HepG2 (cell line): ENCODE measurements around the gene CFD. TPM values are rescaled to one million over a fixed set of nuclear protein-coding genes. Genes with fewer than 3 reads are reported as not detected.

Experiments used
- ATAC-seq: fragments of 200-7000 bp; cut with Tn5 transposase; 3 replicates; pipeline ENCODE4 v1.9.1; 2020; ENCODE audit warnings: mild to moderate bottlenecking, moderate library complexity
- BruUV-seq: library from RNA; stranded (reverse); fragments of 400-500 nt; replicated peaks from 2 replicates; lab custom pipeline; 2021; lab: Mats Ljungman, UMichigan
- CTCF ChIA-PET: fragments of 300-600 bp; formaldehyde crosslinking; extraction: SDS; loops from one replicate; lab custom pipeline; 2021; ENCODE audit warnings: low total read pairs, inconsistent platforms, low intra/inter-chr PET ratio; lab: Yijun Ruan, JAX
- POLR2A ChIA-PET: fragments of 350-600 bp; sonication (Branson Sonifier 250); formaldehyde crosslinking; loops from one replicate; lab custom pipeline; 2020; ENCODE audit warnings: antibody characterized with exemption, inconsistent platforms; lab: Yijun Ruan, JAX
- DNase-seq: peaks from one replicate; pipeline ENCODE4 v3.0.0-alpha.2; 2015; ENCODE audit warnings: low spot score
- FAIRE-seq: peaks from 3 replicates; lab custom pipeline; 2011; peaks lifted over from hg19 to GRCh38; lab: Jason Lieb, UNC
- H2AFZ ChIP-seq: one replicate; pipeline ENCODE4 v1.6.1; 2011; ENCODE audit warnings: low read length, inconsistent platforms
- H3K27ac ChIP-seq: fragments of 300-600 bp; 3 replicates; pipeline ENCODE4 v1.8.0; 2011; ENCODE audit warnings: mixed run types, mild to moderate bottlenecking, mixed read lengths, low read length, inconsistent platforms; ENCODE audit not compliant: insufficient read depth; ENCODE audit errors: extremely low read length
- H3K27me3 ChIP-seq, 2 experiments: fragments of 200-600 bp in 1 of 2; 2 replicates in 1 of 2; 3 replicates in 1 of 2; pipeline versions ENCODE4 v1.6.0 to v1.8.0; 2011; ENCODE audit warnings: low read length in 2 of 2, mild to moderate bottlenecking in 2 of 2, moderate library complexity in 2 of 2, inconsistent platforms in 1 of 2; ENCODE audit not compliant: insufficient read depth in 2 of 2, control insufficient read depth in 1 of 2
- H3K36me3 ChIP-seq, 2 experiments: fragments of 200-600 bp in 1 of 2; replicated peaks in 1 of 2; 2 replicates in 1 of 2; 3 replicates in 1 of 2; pipeline versions ENCODE4 v1.5.1 to v1.8.0; 2011; ENCODE audit warnings: low read length in 2 of 2, inconsistent platforms in 1 of 2; ENCODE audit not compliant: insufficient read depth in 2 of 2, control insufficient read depth in 1 of 2
- H3K4me1 ChIP-seq: 2 replicates; pipeline ENCODE4 v1.5.1; 2012; ENCODE audit warnings: low read length, inconsistent platforms; ENCODE audit not compliant: insufficient read depth
- H3K4me2 ChIP-seq: 2 replicates; pipeline ENCODE4 v1.6.0; 2011; ENCODE audit warnings: low read depth, low read length, inconsistent platforms
- H3K4me3 ChIP-seq, 3 experiments: fragments of 200-600 bp in 1 of 3; sonication (generic), shearing (Covaris generic) in 1 of 3; replicated peaks in 1 of 3; 2 replicates each; pipeline ENCODE4 v1.5.1; 2011 to 2016; ENCODE audit warnings: low read length in 3 of 3, inconsistent platforms in 2 of 3, low read depth in 2 of 3, mild to moderate bottlenecking in 2 of 3, control low read depth in 1 of 3, mixed read lengths in 1 of 3; ENCODE audit not compliant: insufficient read depth in 1 of 3
- H3K79me2 ChIP-seq: one replicate; pipeline ENCODE4 v1.6.1; 2011; ENCODE audit warnings: low read length, inconsistent platforms; ENCODE audit not compliant: insufficient read depth
- H3K9ac ChIP-seq: 2 replicates; pipeline ENCODE4 v1.6.0; 2011; ENCODE audit warnings: mild to moderate bottlenecking, low read depth, low read length, inconsistent platforms; ENCODE audit not compliant: insufficient read depth
- H3K9me3 ChIP-seq: 2 replicates; pipeline ENCODE4 v1.5.1; 2012; ENCODE audit warnings: mild to moderate bottlenecking, low read length
- H4K20me1 ChIP-seq: 2 replicates; pipeline ENCODE4 v1.6.0; 2011; ENCODE audit warnings: inconsistent platforms, mild to moderate bottlenecking, low read length, moderate library complexity; ENCODE audit not compliant: insufficient read depth
- ASH2L ChIP-seq: fragments of 300-600, 200-600 bp; sonication (generic); IDR thresholded peaks from 2 replicates; pipeline ENCODE4 v1.7.0; 2017; ENCODE audit warnings: low read depth, mild to moderate bottlenecking, moderate library complexity, mixed read lengths, low read length; ENCODE audit not compliant: insufficient read length
- SMARCC2 ChIP-seq: fragments of 450-650 bp; IDR thresholded peaks from 2 replicates; pipeline ENCODE4 v1.6.1; 2017; ENCODE audit warnings: antibody characterized with exemption, mild to moderate bottlenecking
- ZNF629 ChIP-seq: sonication (generic); formaldehyde crosslinking; conservative IDR thresholded peaks from 2 replicates; pipeline ENCODE4 v1.5.0; 2020; ENCODE audit warnings: missing genetic modification reagents
- WGBS: methylation state at CpG from one replicate; pipeline ENCODE4 v1.1.6; 2017; ENCODE audit warnings: low lambda C conversion rate; 5-methylcytosine and 5-hydroxymethylcytosine counted together
- in situ Hi-C: cut with HindIII; loops from 2 replicates; pipeline ENCODE4 v1.10.0; 2017; ENCODE audit warnings: low pct_unique_long_range_greater_than_20kb; ENCODE audit not compliant: extremely low pct_ligation_motif_present
- intact Hi-C: fragments of 100-400 bp; cut with micrococcal nuclease; formaldehyde crosslinking; loops from one replicate; pipeline ENCODE4 v1.10.0; 2022; ENCODE audit not compliant: unreplicated experiment
- polyA plus RNA-seq, 8 experiments: library from polyadenylated mRNA; depleted of rRNA in 3 of 8; stranded (reverse) in 7 of 8; unstranded in 1 of 8; fragments of >200 nt; fragmentation: Illumina TruSeq in 4 of 8; extraction: Trizol in 4 of 8; gene quantifications; 2 replicates each; pipeline versions ENCODE4 v1.2.1 to v1.2.3, GENCODE V29; 2011 to 2016; ENCODE audit warnings: low read depth in 4 of 8, missing spikeins in 1 of 8, mixed read lengths in 1 of 8; ENCODE audit not compliant: insufficient read depth in 1 of 8
- total RNA-seq, 5 experiments: library from RNA; depleted of rRNA; stranded (reverse); fragments of >200 nt; fragmentation: Illumina TruSeq; extraction: Trizol; gene quantifications; 2 replicates each; pipeline ENCODE4 v1.2.3, GENCODE V29; 2016; ENCODE audit warnings: low read depth in 1 of 5
- TF ChIP-seq, protein P1 (sequence below): sonication (generic); formaldehyde crosslinking; IDR thresholded peaks from 2 replicates; pipeline ENCODE4 v1.9.0; 2022; ENCODE audit warnings: missing genetic modification reagents, mild to moderate bottlenecking, borderline replicate concordance
- TF ChIP-seq, protein P2 (sequence below): sonication (generic); formaldehyde crosslinking; IDR thresholded peaks from 2 replicates; pipeline ENCODE4 v1.5.0; 2020; ENCODE audit warnings: mild to moderate bottlenecking, missing genetic modification reagents

Gene CFD
- total and polyA plus RNA-seq, 2 of the 13 experiments (the other 11 are each of a cell fraction or from before 2014, with no cell fraction given) = 2.3 to 4.6 TPM

DNA sequence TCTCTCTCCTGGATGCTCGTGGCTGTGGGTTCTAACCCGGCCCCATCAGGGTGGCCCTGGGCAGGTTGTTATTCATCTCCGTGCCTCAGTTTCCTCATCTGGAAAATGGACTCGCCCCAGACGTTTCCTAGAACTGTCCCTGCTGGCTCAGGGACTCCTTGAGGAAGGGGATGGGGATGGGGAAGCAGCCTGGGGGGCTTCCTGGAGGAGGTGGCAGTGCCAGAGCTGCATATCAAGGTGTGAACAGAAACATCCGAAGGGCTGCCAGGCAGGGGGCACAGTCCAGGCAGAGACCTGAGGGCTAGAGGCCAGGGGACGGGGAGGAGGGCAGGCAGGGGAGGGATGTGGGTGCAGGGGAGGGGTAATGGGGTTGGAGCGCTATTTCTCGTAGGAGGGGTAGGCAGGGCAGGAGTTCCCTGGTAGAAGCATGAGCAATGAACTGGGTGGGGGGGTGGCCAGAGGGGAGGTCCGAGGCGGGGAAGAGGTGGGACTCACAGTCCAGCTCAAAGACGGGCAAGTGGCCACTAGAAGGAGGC is 11.0 kb upstream of the CFD start:
- POLR2A ChIA-PET = no interaction called here
- CTCF ChIA-PET = no interaction called here

More for the DNA sequence above, 11.0 kb upstream of the CFD start:
- Histone ChIP-seq H3K4me2 (no peak overlapping the region), H3K27me3 (peaks cover 16 to 64% of the 10 kb centered on the region in 2 experiments), H4K20me1 (no peaks in the 10 kb centered on the region), H3K36me3 (no peaks in the 10 kb centered on the region)
- DNase-seq = no peak
- ATAC-seq = no peak
- WGBS = 5% methylated on average over 7 of the region's 12 CpGs
- BruUV-seq = no TSS peak
- TF ChIP-seq, protein P1, sequence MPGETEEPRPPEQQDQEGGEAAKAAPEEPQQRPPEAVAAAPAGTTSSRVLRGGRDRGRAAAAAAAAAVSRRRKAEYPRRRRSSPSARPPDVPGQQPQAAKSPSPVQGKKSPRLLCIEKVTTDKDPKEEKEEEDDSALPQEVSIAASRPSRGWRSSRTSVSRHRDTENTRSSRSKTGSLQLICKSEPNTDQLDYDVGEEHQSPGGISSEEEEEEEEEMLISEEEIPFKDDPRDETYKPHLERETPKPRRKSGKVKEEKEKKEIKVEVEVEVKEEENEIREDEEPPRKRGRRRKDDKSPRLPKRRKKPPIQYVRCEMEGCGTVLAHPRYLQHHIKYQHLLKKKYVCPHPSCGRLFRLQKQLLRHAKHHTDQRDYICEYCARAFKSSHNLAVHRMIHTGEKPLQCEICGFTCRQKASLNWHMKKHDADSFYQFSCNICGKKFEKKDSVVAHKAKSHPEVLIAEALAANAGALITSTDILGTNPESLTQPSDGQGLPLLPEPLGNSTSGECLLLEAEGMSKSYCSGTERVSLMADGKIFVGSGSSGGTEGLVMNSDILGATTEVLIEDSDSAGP = no peak
- no peak for TF ChIP-seq SMARCC2
- TF ChIP-seq ZNF629 (CRISPR knock-in tag) = peak; percentile 63
- TF ChIP-seq ASH2L = no peak
- TF ChIP-seq, protein P2, sequence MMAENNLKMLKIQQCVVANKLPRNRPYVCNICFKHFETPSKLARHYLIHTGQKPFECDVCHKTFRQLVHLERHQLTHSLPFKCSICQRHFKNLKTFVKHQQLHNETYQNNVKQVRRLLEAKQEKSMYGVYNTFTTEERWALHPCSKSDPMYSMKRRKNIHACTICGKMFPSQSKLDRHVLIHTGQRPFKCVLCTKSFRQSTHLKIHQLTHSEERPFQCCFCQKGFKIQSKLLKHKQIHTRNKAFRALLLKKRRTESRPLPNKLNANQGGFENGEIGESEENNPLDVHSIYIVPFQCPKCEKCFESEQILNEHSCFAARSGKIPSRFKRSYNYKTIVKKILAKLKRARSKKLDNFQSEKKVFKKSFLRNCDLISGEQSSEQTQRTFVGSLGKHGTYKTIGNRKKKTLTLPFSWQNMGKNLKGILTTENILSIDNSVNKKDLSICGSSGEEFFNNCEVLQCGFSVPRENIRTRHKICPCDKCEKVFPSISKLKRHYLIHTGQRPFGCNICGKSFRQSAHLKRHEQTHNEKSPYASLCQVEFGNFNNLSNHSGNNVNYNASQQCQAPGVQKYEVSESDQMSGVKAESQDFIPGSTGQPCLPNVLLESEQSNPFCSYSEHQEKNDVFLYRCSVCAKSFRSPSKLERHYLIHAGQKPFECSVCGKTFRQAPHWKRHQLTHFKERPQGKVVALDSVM (CRISPR knock-in tag) = no peak
- TF ChIP-seq, all 625 proteins: peak for 1
- Histone ChIP-seq H2AFZ (no peak overlapping the region), H3K4me1 (peaks cover 26% of the 10 kb centered on the region; the same call in 1 of the 2 replicates), H3K9ac (no peak overlapping the region), H3K79me2 (no peaks in the 10 kb centered on the region), H3K27ac (no peak overlapping the region), H3K9me3 (no peaks in the 10 kb centered on the region), H3K4me3 (no peak overlapping the region)
- in situ Hi-C loops = no loop called here
- no peak for FAIRE-seq
- intact Hi-C loops = no loop called here
